Stimulated activated CD8-positive, alpha-beta memory T cell treated with anti-CD3 and anti-CD28 coated beads, Interleukin-4, amount 100 ng/mL, for 4 hours (primary cell): ENCODE measurements around the gene DDX59.
"Not testable (repeated sequence)": the region's sequence is repeated elsewhere in the genome, so short reads cannot be mapped to it uniquely, and the experiment has no call there.

Experiments used
- DNase-seq, 2 donors: peaks; one replicate each; pipeline ENCODE4 v3.0.0-alpha.2; 2020; ENCODE audit warnings: low read depth in 2 of 2, low spot score in 1 of 2

Gene DDX59

DNA sequence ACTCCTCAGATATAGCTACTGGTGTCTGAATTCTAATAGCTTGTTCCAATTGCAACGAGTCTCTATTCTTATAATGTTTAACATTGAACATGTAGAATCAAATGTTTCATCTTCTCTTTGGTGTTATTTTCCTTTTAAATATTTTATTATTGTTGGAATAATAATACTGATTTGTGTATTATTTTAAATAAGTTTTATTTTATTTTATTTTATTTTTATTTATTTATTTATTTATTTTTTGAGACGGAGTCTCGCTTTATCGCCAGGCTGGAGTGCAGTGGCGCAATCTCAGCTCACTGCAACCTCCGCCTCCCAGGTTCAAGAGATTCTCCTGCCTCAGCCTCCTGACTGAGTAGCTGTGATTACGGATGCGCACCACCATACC is 39.2 kb downstream of the DDX59 start:
- not testable (repeated sequence) for DNase-seq

DNA sequence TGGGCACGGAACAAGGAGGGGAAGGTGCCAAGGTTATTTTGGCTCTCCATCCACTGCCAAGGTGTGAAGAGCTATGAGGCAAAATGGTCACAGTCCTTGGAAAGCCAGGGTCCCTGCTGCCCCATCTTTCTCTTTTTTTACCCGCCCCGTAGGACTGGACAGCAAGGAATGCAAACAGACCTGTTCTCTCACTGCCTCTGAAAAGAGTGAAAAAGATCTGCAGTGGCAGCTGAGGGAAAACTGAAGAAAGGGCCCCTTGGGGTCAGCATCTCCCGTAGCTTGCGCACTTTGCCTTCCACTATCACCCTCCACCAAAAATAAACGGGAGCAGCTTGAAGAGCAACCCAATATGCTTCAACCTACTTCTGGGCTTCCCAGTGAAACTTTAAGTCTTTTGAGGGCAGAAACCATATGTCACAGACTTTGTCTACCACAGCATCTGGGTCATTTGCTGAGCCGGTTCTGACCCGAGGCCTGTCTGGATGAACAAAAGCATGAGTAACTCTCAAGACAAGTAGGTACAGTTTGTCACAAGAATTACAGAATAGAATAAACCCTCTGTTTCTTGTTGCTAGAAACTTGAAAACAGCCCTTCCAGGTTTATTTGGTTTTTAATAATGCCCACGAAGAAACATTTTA is 39.7 kb downstream of the DDX59 start:
- no peak for DNase-seq

DNA sequence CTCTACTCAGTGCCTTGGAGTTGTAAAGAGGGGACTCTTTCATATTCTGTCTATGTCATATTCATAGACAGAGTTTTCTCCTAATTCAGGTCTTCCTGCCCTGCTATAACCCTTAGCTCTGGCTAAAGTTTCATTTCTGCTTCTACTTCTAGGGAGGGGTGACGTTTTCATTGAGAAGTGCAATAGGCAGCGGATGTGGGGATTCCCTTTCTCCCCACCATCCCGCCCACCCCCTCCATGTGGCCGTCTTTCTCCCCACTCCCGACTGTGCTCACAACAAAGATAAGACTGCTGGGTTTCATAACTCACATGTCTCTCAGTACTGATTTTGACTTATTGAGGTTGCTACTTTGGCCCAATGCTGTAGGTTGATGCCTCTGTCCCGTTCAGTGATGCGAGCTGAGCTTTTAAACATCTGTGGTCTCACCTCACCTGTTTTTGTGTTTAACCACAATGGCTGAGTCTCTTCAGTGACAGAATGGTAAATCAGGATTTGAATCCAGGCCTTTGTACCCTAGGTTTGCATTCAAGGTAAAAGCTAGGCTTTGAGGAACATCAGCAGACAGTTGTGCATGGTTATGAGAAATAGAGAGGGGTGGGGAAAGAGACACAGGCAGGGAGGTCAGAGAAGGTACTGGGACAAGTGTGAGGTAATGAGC is 41.4 kb downstream of the DDX59 start:
- DNase-seq = peak in 1 of 2 donors; percentile 20

DNA sequence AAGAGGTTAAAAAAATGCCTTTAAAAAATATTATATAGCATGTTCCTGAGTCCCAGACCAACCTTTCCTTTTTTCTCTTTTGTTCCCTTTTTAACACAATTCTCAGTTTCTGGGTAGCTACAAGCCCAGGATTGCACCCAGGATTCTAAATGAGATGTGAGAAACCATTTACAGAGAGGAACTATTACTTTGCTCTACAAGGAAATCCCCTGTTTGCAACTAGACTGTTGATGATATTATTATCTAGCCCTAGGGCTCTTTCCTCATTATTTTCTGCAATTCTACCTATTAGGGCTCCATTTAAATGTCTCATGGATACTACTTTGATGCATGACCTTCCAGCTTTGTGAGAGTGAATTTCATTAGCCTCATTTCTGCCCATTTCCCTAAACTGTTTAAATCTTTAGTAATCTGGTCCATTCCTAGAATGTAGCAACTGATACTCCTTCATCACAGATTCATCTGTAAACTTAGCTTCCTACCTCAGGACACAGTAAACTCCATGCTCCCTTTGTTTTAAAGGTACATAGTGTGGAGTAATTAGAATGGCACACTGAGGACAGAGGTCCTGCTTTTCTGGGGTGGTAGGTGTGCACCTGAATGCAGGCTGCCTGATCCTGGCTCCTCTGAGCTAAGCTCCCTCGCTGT is 42.0 kb downstream of the DDX59 start:
- no peak for DNase-seq

DNA sequence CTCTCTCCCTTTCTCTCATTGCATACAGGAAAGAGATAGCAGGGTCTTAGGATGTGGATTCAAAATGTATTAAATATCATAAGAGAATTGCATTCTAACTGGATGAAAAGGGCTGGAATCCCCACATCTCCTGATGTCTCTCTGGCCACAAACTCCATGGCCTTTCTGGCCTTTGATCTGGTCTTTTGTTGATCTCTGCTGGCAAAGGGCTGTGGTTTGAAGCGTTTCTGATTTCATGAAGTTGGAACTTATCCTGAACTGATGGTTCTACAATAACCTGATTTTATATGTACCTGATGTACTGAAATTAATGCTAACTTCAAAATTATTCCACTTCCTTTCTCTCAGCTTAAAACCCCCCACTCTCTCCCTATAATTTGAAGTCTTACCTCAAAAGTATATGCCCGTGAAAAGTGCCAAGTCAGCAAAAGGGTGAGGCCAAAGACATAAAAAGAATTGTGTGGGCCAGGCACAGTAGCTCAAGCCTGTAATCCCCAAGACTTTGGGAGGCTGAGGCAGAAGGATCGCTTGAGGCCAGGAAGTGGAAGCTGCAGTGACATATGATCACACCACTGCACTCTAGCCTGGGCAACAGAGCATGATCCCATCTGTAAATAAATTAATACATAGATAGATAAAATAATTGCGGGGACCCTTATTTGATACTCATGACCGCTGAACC is 42.7 kb downstream of the DDX59 start:
- DNase-seq = no peak

DNA sequence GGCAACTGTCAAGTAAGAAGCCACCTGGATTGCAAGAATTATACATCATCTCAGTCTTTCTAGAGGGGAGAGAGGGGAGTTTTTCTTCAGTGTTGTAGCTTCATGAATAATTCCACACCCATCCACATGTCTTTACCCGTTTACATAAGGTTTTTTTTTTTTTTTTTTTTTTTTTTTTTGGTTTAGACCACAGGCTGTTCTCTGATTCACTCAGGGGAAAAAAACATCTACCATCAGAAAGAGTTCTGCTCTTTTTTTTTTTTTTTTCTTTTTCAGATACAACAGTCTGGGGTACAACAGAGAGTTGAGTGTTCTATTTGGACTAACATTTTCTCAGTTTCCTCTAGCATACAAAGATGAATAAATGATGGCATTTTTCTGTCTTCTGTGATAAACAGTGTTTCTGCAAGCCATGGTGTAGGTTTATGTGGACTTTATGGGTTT is 44.3 kb downstream of the DDX59 start:
- DNase-seq = no peak

DNA sequence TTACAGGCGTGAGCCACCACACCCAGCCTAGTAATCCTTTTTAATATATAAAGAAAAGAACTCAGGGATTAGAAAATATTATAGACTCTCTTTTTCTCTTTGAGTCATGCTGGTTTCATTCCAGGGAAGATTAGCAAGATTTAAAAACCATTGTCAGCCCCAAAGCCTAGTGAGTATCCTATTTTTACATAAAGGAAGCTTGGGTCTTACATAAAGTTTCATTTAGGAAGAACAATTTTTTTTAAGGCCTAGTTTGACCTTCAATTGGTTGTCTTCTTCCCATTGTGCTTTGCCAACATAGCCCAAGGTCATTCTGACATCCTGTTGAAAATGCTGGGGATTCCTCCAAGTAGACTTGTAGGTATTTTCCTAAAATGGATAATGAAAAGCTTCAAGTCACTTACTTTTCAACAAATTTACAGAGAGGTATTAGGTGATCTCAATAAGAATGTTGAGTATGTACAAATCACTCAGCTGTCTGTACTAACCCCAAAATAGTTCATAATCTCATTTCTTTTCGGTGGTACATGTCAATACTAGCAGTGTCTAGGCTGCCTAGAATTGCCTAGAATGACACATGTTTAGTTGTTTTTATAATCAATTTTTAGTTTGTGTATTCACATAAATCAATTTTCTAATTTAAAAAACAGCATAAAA is 44.9 kb downstream of the DDX59 start:
- no peak for DNase-seq

DNA sequence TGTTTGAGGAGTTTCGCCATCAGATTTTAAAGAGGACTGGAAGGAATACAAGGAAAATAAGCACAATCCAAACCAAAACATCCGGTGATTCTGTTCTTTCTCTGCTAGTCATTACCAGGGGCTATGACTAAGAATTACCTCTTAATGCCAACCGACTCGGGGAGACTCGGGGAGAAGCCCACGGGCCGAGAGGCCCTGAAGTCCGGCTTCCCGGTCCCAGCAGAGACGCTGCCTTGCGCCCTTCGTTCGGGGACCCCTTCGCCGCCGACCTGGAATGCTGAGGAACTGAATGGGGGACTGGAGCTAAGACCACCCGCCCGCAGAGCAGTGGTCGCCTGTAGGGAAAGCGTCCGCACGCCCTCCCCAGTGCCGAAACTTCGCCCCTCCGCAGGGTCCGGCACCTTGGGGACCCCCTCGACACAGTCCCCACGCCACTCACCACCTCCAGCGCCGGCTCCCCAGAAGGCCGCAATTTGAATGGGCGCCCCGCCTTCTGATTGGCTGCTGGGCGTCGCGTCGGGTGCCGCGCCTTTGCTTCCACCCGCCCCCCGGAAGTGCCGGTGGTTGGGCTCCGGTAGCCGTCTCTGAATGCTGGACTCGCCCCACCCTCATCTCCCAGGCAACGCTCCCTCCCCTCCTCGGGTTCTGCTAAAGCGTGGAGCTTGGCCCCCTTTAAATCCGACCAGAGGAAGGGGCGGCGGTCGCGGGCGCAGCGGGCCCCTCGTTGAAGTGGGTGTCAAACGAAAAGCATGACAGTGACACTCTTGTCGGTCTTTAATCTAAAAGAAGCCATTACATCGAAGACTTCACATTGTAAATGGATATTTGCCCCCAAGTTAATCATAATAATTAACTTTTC is 49.2 kb downstream of the DDX59 start, which contains the start of gene KIF14:
KIF14 (minus strand) TSS at position 479 of the 859 bp plus-strand sequence. CDS start 2,028 bp downstream, outside the sequence.
- peak; percentile 78 to 83 for DNase-seq

DNA sequence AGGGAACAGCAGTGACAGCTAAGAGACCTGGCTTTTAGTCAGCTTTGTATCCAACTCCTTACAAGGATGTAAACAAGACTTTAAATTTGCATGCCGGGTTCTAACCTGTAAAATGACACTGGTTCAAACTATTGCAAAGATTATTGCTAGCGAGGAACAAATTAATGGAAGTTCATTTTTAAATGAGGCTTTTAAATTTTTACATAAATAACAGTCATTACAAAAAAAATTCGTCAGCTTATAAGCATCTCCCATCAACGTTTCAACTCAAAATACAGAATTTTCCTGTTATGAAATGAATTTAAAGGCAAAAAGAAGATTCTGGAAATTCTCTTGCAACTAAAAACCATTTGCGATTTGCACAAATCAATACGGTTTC is 49.8 kb downstream of the DDX59 start:
- no peak for DNase-seq

DNA sequence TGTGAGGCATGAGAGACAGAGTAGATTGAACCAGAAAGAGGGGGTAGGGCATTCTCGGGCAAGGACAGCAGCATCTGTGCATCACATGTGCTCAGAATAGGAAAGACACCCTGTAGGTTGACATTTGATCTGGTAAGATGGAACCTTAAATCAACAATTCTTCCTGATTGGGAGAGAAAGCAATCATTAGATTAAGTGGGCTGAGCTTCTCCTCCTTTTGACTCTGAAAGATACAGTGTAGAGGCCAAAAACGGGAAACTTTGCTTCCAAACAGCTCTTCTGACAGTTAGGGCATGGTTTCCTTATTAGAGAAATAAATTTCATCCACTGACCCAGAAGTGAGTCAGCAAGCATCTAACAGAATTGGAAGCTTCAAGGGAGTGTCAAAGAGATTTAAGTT is 58.9 kb downstream of the DDX59 start:
- no peak for DNase-seq

DNA sequence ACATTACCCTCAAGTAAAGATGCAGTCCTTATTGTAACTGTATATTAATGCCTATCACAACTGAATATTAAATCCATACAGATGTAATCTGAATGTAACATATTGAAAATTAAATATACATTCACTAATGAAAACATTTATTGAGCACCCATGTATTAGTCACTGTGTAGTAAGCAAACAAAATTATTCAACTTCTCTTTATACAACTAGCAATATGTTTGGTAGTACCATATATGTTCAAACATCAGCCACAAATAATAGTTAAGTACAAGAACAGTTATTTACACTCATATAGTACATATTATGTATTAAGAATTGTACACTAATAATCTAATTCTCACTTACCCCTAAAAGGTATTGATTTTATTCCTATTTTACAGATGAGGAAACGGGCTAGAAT is 67.1 kb downstream of the DDX59 start:
- DNase-seq = no peak
